Stimulated activated CD4-positive, alpha-beta T cell treated with anti-CD3 and anti-CD28 coated beads, TNF-alpha, amount 100 ng/mL, for 48 hours (primary cell): ENCODE measurements around the gene GCH1.

Source experiments
- DNase-seq, 3 donors: peaks; one replicate each; pipeline ENCODE4 v3.0.0-alpha.2; 2020; ENCODE audit warnings: low read depth in 3 of 3

GCH1 gene

DNA sequence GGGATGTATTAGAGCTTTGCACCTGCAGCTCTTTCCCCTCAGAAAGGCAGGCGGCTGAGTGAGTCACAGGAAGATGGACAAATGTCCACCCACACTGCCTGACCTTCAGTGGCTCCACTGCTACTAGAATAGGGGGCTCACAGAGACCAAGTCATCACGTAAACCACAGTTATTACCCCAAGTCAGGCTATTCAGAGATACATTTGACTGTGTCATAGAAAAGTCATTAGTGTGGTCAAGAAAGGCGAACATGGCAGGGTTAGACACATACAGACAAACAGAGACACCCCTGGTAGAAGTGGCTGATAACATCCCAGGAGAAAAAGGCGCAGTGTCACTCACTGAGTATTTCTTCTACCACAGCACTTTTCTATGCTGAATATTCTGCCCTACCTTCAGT is 36.0 kb downstream of the GCH1 start:
- DNase-seq, result no peak

DNA sequence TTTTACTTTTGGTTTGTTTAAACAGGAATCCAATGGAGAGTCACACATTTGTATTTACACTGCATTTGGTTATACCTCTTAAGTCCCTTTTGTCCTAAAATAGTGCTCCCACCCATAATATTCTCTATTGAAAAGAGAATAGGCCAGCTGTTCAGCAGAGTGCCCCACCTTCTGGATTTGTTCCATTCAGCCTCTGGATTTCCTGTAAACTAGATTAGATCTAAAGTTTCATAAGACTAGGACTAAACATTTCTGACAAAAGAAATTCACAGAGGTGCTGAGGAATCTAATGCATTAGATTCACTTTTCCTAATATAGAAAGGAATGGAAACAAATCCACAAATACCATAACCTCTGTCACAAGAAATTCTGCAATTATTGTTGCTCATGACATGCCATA is 38.1 kb downstream of the GCH1 start:
- DNase-seq, result no peak

DNA sequence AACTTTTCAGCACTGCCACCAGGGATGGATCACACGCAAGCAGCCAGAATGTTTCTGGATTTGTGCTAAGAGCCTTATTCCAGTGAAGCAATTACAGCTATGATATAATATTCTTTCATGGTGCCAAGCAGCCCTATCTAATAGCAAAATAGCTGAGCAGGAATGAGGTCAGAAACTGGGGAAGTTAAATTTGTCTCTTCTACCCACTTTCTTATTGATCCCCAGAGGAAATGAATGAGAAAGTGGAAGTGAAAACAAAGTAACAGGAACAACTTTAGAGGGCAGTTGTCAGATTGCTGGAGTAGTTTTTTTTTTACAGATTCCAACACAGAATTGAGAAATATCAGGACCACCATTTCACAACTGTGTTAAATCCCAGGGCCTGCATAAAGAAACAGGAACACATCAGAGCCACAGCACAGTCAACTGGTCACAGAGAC is 44.8 kb downstream of the GCH1 start:
- no peak for DNase-seq

DNA sequence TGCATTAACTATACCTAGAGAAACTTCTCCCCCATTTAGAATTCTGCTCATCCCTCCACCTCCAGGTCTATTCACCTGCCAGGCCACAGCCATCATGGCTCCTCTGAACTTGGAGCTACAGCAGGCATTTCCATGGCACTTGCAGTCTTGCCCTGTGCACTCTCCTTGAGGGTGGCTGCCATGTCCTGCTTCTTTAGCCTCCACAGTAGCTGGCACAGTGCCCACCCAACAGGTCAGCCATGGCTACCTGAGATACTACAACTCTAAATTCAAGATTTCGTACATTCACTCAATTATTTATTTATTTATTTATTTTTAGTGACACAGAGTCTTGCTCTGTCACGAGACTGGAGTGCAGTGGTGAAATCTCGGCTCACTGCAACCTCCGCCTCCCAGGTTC is 46.5 kb downstream of the GCH1 start:
- DNase-seq, result no peak

DNA sequence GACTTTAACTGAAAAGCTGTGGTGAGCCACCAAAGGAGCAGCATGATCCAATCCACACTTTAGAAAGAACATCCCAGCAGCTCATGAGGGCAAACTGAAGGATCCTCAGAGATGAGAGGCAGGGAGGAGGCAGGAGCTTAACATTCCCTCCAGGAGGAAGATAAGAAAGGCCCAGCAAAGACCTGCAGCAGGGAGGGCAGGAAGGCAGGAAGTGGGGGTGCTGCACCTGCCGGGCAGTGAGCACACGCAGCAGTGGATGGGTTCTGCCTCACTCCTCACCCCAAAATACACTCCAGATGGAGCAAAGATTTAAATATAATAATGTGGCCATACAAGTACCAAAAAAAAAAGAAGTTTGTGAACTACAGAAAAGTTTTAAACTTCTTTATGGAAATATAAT is 48.4 kb downstream of the GCH1 start:
- DNase-seq, result no peak

DNA sequence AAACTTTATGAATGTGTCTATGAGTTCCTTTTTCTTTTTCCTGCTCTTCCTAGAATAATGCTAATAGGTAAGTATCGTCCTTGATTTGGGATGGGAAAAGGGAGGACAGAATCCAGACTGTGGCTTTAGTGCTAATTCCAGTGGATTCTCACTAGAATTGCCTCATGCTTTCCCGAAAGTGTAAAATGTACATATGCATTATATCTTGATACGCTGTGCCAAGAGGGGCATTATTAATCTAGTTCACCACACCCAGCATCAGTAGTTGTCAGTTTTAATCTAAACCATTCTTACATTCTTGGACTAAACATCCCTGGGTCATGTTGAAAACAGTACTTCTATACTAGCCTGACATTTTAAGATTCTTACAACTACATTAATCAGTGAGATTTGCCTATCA is 49.3 kb downstream of the GCH1 start:
- DNase-seq, result no peak

DNA sequence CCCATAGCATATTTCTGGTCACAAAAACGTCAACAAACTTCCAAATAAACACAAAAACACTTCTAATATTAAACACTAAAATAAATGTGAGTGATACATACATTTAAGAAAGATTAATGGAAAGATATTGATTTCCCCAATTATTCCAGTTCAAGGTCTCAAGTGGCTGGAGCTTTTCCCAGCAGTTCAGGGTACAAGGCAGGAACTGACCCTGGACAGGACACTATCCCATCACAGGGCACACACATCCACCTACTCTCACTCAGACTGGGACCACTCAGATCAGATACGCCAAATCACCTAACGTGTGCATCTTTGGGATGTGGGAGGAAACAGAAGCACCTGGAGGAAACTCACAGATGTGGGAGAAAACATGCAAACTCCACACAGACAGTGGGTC is 50.4 kb downstream of the GCH1 start:
- DNase-seq, result no peak

DNA sequence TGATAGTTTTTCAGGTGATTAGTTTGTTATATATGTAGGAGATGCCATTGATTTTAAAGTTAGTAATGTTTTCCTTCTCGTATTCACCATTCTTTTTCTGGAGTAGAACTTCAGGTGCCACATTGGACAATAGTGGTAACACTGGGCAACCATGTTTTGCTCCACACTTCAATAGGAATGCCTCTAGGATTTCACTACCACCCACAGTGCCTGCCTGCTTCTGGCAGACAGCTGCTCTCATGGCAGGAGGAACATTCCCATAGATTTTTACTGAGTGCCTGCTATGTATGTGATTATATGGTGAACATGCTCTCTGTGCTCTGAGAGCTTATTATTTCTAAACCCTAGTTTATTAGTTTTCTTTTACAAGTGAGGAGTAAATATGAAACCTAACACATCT is 53.7 kb downstream of the GCH1 start:
- DNase-seq, result no peak

DNA sequence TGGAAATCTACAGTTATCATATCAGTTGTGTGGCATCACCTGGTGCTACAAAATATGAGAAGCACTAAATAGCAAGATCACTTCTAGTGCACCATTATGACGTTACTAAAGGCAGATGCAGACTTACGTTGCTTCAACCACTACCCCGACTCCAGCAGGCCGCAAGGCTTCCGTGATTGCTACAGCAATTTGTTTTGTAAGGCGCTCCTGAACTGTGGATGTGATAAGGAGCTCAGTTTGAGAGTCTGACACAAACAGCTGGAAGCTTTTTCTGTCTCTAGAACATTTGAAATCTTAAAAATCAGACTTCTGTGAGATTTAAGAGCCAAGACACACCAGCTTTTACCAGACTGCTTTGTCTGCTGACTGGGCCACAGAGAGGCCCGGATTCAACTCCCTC is 57.0 kb downstream of the GCH1 start:
- no peak for DNase-seq

DNA sequence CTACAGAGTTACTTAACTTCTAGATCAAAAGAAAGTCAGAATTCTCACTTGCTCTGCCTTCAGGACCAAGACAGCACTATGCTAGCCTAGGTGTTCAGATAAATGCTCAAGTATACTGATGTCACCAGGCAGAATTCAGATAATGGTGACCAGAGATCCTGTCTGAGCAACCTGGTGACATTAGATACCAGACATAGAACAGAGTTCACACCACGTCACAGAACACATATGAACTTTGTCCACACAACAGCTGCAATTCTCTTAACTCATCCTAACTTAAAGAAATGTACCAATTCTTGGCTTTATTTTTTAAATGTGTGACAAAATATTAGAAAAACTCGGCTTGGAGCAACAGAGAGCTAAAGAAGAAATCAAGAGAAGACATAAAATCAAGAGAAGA is 58.1 kb downstream of the GCH1 start:
- DNase-seq, result no peak

DNA sequence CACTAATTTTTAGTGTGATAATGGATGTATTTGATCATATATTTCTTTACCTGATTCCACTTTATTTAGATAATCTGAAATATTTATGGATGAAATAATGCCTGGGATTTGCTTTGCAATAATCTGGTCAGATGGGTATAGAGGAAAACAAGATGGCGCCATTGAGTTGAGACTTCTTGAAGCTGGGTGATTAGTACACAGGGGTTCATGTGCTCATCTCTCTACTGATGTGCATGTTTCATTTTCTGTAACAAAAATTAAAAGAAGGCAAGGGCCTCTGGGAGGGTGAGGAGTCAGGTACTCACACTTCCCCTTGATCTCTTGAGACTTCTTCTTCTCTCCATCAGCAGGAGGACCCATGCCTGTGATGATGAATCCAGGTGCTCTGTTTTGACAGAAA is 61.8 kb downstream of the GCH1 start:
- no peak for DNase-seq

DNA sequence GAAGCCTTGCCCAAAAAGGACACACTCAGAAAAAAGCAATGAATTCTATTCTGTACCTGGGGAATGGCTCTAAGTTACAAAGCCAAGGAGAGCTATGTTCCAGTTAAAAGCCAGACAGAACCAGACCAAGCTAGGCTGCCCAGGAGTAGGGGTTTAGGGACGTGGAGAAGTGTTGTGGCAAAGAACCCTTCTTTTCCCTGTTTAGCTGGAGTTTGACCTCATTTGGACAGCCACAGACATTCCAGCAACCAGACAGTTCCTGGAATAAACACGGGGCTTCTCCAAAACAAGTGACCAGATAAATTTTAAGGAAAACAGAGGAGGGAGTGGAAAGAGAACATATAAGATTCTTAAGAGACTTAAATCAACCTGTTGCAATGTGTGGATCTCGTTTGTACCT is 62.3 kb downstream of the GCH1 start:
- no peak for DNase-seq

DNA sequence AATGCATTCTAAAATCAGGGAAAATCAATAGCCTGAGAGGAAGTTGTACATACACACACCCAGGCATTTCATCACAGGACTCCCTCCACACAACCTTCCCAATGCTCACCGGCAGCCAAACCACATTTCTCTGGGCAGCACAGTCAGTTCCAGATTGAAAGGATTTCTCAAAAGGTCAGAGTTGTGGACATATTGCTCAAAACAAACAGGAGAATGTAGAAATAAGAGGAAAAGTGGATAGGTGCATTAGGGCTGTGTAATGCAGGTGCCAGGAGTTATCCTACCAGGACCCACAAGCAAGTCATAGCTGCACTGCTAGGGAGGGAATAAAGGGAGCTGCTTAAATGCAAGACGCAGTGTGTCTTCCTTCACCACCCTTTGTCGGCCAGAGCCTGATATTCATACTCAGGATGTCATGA is 62.9 kb downstream of the GCH1 start:
- no peak for DNase-seq

DNA sequence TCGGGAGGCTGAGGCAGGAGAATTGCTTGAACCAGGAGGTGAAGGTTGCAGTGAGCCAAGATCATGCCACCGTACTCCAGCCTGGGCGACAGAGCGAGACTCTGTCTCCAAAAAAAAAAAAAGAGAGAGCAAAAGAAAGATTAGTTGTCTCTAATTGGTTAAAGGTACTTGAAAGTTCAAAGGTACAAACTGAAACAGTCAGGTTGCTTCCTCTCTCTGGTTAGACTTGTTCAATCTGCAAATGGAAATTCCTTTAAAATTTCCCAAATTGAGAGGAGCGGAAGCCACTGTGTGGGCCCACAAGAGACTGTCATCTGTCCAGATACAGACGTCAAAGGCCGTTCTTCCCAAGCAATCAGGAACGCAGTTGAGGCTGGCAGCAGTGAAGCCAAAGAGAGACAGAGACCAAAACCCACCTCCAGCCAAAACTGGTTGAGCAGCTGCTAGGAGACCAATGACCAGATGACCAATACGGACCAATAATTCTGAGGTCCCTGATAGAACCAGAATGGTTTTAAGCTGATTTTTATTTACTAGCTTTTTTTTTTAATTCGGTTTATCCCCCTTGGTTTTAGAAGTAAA is 63.6 kb downstream of the GCH1 start:
- DNase-seq, result no peak

DNA sequence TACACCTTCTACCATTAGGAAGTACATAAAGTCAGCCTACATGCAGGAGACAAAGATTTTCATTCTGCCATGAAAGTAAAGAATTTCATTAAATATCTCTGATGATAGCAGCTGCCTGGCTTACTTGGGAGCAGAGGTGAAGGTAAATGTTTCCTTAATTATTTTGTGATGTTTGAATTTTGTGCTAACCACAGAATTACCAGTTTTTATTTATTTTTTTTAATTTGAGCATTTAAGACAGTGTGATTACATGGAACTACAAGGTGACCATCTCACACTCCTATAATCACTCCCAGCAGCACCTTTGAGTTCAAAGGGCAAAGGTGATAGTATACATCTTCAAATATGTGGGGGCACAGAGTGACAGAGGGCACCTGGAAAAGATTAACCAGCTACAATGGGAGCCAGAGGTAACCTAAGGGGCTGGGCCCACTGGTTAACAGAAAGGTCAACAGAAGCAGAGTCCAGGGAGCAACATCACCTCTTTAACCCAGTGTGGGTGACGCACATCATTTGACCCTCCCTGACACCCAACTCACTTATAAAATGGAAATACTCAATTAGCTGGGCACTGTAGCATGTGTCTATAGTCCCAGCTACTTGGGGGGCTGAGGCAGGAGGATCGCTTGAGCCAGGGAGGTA is 65.0 kb downstream of the GCH1 start:
- no peak for DNase-seq

DNA sequence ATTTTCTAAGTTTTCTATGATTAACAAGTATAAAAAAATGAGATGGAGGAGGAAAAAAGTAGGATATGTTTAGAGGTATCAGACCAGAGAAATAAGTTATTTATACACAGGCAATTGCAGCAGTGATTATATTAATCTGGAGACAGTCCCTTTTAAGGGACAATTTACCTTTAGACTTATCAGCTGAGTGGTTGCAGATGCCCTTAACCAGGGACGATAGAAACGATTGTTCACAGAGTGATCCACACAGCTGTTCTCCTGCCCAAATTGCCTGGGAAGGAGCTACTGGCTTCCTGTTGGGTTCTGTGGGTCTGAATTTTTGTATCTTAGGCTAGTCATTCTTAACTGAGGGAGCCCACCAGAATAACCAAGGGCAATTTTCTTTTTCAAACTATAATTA is 66.4 kb downstream of the GCH1 start:
- no peak for DNase-seq

DNA sequence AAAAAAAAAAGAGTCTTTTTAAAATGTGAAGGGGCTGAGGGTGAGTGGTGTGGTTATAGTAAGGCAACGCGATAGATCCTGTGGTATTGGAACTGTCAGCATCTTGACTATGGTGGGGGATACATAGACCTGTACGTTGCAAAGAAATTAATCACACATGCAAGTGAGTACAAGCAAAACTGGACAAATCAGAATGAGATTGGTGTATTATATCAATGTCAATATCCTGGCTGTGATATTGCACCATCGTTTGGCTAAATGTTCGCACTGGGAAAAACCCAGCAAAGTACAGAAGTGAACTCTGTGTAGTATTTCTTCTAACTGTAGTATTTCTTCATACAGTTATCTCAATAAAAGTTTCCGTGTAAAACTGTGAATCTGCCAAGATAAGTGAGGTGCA is 67.9 kb downstream of the GCH1 start:
- DNase-seq, result no peak

DNA sequence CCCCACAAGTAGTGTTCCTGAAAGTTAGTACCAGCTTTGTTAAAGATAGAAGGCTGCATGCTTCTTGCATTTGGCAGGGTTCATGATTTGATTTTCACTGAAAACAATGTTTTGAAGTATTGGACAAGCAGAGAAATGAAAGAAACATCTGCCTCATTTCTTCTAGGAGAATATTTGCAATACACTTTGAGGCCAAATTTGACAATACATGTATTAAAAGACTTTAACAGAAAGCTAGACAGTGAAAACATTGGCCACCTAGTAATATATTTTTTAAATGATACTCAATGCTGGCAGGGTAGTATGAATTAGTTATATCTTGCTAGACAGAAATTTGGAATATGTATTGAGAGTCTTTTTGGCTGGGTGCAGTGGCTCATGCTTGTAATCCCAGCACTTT is 68.5 kb downstream of the GCH1 start:
- DNase-seq, result no peak

DNA sequence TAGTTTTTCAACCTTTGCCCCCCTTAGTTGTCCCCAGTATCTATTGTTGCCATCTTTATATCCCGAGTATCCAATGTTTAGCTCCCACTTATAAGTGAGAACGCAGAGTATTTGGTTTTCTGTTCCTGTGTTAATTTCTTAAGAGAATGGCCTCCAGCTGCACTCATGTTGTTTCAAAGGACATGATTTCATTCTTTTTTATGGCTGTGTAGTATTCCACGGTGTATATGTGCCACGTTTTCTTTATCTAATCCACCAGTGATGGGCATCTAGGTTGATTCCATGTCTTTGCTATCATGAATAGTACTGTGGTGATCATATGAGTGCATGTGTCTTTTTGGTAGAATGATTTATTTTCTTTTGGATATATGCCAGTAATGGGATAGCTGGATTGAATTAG is 72.0 kb downstream of the GCH1 start:
- DNase-seq, result no peak

DNA sequence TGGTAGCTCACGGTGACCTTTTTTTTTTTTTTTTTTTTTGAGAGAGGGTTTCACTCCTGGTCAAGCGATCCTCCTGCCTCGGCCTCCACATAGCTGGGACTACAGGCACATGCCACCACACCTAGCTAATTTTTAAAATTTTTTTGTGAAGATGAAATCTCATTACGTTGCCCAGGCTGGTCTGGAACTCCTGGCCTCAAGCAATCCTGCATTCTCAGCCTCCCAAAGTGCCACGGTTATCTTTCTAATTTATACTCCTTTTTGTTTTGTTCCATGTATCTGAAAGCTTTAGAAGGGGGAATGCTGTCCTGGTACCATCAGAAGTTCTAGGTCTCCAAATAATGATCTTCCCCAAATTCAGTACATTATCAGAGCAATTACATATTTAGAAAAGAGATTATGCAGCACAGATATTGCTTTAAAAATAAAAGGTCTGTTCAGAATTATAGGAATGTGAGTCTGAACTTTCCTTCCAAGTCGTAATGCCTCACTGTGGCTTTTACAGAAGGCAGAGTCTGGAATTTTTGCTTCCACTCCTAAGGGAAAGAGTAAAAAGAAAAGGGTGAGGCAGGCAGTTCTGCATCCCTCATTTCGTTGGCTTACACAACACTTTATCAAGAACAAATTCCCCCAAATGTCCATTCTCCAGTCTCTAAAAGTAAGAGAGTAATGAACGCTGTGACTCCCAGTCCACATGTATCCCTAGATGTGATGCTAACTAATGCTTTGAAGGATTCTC is 73.0 kb downstream of the GCH1 start:
- no peak for DNase-seq

DNA sequence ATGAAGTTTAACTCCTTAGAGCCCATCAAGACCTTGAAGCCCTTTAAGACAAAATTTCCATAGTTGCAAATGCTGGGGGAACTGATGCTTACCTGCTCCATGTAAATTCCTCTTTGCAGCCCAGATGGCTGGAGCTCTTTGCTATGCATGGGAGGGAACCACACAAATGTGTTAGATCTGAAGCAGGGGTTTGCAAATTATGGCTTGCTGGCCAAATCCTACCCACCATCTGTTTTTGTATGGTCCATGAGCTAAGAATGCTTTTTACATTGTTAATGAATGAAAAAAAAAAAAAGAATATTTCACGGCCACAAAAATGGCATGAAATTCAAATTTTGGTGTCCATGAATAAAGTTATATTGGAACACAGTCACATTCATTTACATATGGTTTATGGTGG is 74.6 kb downstream of the GCH1 start:
- DNase-seq, result no peak

DNA sequence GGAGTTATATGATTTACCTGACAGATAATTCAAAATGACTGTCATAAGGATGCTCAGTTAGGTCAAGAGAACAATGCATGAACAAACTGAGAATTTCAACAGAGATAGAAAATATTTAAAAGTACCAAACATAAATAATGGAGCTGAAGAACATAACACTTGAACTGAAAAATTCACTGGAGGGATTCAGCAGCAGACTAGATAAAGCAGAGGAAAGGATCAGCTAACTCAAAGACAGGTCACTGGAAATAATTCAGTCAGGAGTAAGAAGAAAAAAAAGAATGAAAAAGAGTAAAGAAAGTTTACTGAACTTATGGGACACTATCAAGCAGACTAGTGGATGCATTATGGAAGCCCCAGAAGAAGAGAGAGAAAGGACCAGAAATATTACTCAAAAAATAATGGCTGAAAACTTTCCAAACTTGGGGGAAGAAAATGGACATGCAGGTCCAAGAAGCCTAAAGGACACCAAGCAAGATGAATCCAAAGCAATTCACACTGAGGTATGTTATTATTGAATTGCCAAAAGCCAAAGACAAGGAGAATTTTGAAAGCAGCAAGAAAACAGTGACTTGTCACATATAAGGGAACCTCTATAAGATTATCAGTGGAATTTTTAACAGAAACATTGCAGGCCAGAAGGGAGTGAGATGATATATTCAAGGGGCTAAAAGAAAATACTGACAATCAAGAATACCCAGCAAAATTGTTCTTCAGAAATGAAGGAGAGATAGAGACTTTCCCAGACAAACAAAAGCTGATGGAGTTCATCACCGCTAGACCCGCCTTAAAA is 78.7 kb downstream of the GCH1 start:
- no peak for DNase-seq

DNA sequence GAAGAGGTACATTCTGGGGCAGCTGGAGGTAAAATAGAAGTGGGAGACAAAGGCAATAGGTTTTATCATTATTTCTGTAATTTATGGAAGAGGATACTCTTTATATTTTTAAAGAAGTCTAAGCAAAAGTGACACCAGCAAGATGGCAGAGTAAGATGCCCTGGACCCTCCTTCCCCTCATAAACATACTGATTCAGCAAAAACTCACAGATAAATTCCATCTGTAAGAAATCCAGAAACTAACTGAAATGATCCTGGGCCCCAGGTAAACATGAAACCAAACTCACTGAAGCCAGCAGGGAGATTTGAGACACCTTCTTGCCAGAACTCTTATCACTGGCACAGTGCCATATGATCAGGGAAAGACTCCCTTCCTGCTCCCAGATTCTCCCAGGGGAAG is 79.9 kb downstream of the GCH1 start:
- no peak for DNase-seq
